Myocyte (in vitro differentiated cells): ENCODE data around the gene ZNF740. TPM values are rescaled to one million over a fixed set of nuclear protein-coding genes. Genes with fewer than 3 reads are reported as not detected.
A peak's percentile ranks its signal among the peaks of the same experiment; 100 is the strongest.
"Not testable (repeated sequence)": the region's sequence is repeated elsewhere in the genome, so short reads cannot be mapped to it uniquely, and the experiment has no call there.

ENCODE experiments used
- DNase-seq: peaks from one replicate; pipeline ENCODE4 v3.0.0-alpha.2; 2012; ENCODE audit warnings: low read depth
- total RNA-seq: library from RNA; depleted of rRNA; stranded (reverse); fragments of >200 nt; gene quantifications from 2 replicates; pipeline ENCODE4 v1.2.3, GENCODE V29; 2014

Gene ZNF740
- total RNA-seq, 1 donor from 2014 or later: 9.2 TPM

DNA sequence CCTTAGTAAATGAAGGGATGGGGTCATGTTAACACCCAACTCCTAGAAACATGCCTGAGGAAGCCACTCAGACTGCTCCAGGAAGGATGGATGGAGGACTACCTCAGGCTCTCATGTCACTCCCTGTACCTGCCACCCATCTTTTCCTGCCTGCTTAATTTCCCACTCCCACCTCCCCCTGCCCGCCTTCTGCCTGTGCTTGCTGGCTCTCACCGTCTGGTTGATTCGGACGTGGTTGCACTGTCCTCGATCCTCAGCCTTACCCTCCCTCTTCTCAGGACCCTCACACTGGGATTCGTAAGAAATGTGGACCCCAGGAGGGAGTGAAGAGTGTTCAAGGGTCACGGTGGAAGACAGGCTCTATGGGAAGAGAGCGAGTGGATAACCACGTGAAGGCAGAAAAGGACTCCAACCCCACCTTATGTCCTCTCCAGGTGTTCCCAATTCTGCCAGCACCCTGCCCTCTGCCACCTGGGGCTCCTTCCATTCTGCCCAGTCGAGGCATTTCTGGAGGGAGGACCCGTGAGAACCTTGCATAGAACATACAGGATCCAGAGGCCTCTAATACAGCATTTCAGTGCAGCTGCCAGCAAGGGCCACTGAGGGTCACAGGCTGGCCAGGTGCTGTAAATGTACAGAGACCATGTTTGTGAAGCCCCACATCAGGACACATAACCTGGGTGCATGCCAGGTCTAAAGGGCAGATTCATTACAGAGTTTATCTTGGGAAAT lies 13.6 kb downstream of the ZNF740 start:
- DNase-seq: no peak

DNA sequence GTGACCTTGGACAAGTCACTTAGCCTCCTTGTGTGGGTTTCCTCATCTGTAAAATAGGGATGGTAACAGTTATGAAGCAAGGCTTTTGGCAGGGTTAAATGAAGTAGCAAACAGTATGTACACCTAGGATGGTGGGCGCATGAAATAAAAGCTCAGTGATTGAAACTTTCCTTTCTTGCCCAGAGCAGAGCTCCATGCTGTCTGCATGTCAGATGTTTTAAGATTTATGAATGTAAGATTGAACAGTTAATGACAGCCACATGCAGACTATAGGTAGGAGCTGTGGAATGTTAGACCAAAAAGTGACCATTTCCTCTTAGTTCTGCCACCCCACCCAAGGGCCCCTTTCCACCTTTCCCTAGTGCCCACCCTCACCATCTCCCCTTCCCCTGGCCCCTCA lies 14.5 kb downstream of the ZNF740 start:
- DNase-seq: no peak

DNA sequence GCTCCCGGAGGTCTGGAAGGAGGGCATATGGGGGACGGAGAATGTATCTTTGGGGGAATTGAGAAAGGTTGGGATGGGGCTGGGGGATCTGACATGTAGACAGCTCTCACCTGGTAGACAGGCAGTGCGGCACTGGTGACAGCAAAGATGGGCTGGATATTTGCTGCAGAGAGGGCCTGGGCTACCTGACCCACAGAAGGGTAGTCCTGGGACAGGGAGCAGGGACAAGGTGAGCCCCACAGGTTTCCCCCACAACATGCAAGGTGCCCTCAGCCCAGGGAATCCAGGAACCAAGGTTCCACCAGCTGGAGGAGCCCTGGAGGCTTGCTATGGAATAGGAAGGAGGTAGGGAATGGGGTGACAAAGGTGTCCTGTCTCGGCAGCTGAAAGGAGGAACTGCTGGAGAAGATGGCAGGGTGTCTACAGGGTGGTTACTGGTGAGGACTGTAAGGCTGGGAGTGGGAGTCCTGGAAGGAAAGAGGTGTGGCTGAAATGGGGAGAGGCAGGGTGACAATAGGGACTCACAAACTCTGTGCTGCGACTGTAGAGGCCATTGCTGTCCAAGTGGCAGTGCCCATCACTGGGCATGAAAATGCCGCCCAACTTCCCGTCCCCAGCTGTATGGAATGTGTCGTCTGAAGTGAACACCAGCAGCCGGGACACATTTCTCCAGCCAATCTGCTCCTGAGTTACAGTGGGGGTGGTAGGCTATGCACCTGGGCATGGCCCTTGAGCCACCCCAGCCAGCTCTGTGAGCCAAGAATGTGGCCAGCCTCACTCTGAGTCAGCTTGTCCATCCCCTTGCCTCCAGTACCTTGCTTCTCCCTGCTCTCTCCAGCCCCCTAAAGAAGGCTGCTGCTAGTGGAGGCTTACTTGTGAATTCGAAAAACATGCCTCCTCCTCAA lies 15.2 kb downstream of the ZNF740 start:
- no peak for DNase-seq

DNA sequence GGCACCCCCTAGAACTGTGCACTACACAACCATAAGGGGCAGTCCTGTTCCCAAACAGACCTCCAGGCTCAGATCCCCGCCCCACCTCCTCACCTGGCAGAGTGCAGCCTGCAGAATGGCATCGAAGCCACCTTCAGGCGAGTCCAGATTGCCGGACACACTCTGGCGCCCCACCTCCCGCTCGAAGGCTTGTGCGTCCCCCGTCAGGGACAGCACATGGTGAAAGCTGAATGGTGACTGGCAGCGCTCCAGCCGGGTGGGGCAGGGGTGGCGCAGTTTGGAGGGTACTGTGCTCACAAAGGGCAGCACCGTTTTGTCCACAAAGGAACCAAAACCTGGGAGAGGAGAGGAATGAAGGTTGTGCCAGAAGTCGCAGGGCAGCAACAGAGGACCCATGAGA lies 16.0 kb downstream of the ZNF740 start:
- no peak for DNase-seq

DNA sequence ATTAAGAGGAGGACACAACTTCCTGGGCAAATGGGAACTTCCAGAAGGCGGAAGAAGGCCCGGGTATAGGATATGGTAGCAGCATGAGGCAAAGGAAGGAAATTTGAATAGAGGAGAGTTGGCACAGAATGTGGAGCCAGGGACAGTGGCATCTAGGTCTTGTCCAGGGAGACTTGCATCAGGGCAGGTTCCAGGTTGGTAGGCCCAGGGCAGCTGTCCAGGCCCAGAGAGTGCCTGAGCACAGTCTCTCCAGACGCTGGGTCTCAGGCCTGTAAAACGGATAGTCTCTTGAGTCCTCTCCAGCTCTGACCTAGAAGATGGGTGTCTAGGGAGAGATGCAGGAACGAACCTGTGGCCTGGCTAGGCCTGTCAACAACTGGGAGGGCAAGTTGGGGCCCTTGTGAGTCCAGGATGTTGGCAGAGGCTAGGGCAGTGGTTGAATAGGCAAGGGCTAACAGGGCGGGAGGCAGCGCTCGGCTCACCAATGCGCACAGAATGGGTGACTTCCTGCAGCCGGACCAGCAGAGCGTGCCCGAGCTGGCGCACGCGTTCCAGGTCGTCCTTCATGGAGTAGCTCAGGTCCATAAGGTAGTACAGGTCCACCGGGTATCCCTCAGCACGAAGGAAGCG lies 16.6 kb downstream of the ZNF740 start:
- DNase-seq: no peak

DNA sequence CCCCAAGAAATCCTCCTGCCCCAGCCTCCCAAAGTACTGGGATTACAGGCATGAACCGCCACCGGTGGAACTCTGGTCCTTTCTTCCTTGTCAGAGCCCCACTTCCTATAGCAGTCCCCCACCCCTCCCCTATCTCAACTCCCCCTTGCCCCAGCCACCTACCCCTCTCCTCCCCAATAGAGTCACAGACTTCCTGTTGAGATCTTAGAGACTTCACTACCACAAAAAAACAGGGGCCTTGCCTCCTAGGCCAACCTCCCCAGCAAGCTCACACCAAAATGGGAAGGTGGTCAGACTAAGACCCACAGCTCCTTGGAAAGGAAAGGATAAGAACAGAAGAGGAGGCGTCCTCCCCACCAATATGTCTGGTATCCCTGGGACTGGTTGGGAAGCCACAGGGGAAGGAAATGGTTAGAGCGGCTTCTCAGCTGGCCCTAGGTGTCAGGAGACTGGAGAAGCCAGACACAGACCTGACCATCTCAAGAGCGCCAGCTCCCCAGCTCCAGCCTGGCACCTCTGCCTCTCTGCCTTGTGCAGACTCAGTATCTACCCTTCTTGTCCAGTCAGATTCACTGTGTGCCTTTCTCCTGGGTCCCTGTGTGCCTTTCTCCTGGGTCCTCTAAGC lies 18.1 kb downstream of the ZNF740 start:
- DNase-seq: no peak

DNA sequence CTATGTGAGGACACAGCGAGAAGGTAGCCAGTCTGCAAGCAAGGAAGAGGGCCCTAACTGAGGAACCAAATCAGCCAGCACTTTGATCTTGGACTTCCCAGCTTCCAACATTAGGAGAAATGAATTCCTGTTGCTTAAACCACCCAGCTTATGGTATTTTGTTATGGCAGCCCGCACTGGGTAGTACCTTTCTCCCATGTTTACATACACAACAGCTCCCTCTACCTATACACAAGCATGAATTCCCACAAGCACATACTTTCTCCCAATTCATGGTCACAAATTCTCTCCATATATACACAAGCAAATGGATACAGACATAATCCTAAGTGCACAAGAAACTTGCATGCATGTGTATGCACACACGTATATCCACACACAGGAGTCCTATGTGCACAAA lies 19.2 kb downstream of the ZNF740 start:
- no peak for DNase-seq

DNA sequence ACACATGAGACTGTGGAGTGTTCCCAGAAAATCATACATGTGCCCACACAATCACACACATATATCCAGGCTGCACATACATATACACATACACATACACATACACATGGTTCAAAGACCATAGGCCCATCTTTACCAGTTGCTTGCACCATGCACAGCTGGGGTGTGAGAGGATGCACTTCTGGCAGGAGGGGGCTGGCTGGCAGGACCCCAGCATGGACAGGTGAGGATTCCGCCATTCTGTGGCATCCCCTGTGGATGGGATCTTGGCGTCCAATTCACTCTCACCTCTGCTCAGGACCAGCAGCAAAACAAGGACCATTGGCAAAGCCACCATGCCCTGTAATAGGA lies 19.6 kb downstream of the ZNF740 start:
- DNase-seq: no peak

DNA sequence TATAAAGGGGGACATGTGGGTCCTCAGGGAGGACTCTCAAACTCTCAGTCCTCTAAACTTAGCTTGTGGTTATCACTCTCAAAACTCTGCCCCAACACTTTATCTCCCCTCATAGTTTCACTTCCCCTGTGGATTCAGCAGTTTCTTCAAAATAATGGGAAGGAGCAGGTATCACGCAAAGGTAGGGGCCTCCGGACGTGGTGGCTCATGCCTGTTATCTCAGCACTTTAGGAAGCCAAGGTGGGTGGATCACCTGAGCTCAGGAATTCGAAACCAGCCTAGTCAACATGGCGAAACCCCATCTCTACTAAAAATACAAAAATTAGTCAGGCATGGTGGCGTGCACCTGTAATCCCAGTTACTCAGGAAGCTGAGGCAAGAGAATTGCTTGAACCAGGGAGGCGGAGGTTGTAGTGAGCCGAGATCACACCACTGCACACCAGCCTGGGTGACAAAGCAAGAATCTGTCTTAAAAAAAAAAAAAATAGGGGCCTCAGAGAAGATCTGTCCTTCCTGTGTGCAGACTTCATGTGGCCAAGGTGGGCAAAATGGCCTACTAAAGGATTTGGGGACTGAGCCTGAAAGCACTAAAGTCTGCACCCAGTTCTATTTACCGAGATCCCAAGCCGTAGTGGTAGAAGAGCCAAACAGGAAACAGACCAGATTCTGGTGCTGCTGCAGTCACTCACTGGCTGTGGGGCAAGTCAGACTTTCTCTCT lies 20.1 kb downstream of the ZNF740 start:
- DNase-seq: no peak

DNA sequence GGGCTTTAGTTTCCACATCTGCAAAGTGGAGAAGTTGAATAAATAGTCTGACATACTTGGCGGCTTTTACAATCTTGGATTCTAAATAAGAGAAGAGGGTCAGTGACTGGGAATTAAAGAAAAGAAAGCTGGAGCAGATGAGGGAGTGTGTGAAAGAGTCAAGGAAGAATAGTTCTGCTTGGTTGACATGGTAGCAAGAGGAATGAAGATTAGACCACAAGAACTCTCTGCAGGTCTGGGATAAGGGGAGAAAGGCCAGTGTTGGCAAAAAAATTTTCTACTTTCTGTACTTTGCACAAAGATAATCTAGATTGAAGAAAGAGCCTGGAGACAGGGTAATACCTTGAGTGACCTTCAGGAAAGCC lies 20.6 kb downstream of the ZNF740 start:
- DNase-seq: no peak

DNA sequence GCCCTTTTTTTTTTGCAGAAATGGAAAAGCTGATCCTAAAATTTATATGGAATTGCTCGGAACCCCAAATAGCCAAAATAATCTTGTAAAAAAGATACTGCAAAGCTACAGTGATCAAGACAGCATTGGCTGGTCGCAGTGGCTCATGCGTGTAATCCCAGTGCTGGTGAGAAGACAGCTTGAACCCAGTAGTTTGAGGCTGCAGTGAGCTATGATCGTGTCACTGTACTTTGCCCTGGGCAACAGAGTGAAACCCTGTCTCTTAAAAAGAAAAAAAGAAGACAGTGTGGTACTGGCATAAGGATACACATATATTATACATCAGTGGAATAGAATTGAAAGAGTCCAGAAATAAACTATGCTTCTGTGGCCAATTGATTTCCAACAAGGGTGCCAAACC lies 21.1 kb downstream of the ZNF740 start:
- no peak for DNase-seq

DNA sequence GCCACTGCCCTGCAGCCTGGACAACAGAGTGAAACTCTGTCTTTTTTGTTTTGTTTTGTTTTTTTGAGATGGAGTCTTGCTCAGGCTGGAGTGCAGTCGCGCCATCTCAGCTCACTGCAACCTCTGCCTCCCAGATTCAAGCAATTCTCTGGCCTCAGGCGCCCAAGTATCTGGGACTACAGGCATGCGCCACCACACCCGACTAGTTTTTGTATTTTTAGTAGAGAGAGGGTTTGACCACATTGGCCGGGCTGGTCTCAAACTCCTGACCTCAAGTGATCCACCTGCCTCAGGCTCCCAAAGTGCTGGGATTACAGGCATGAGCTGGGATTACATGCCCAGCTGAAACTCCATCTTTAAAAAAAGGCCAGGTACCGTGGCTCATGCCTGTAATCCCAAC lies 21.8 kb downstream of the ZNF740 start:
- DNase-seq: not testable (repeated sequence)

DNA sequence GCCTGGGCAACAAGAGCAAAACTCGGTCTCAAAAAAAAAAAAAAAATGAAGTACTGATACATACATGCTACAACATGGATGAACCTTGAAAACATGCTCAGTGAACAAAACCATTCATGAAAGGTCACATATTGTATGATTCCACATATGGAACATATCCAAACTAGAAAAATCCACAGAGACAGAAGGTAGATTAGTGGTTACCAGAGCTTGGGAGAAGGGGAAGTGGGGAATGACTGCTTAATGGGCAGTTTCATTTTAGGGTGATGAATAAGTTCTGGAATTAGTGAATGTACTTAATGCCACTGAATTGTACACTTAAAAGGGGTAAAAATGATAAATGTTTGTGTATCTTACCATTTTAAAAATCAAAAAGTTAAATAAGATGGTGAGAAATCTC lies 23.8 kb downstream of the ZNF740 start:
- DNase-seq: no peak

DNA sequence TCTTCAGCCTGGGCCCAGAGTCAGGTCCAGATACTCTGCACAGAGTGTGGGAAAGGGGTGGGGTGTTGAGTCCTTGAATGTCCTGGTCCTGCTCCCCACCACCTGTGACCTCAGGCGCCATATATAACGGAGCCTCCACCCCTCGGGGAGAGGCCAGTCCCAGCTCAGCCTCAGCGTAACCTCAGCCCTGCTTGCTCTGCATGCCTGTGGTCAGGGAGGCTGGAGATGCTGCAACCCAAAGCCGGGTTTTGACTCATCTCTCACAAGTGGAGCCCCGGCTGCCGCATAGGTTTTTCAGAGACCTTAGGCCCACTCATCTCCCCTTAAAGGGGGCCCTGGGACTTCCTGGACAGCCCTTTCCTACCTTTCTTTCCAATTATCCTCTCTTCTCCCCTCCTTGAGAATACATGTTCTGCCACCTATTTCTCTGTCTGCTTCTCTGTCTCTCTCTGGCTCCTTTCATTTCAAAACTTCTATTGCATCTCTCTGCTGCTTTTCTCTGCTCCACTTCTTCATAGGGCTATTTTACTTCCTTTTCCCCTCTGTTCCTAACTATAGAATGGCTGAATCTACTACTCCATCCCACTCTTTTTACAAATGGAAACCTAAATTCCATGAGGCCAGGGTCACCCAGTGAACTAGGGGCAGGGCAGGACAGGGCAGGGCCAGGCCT lies 25.4 kb downstream of the ZNF740 start:
- DNase-seq: peak; percentile 96

DNA sequence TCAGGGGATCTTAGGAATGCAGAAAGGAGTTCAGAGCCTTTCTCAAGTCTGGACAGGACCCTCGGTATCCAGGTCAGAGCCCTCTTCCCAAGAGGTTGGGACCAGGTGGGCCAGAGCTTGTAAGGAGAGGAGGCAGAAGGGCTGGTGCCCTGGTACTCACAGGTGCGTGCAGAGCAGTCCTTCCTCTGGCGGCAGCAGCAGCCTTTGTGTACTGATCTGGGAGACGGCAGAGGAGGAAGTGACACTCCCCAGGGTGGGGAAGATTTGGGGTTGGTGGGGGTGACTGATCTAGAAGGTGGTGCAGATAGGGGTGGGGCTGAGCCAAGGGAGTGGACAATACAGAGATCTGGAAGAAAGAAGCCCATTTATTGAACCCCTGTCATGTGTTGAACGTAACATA lies 26.5 kb downstream of the ZNF740 start, which contains the start of gene ITGB7:
Gene ITGB7 (minus strand): TSS at position 210 of the 400 bp plus-strand sequence. CDS start 6,808 bp downstream, outside the sequence.
- no peak for DNase-seq

DNA sequence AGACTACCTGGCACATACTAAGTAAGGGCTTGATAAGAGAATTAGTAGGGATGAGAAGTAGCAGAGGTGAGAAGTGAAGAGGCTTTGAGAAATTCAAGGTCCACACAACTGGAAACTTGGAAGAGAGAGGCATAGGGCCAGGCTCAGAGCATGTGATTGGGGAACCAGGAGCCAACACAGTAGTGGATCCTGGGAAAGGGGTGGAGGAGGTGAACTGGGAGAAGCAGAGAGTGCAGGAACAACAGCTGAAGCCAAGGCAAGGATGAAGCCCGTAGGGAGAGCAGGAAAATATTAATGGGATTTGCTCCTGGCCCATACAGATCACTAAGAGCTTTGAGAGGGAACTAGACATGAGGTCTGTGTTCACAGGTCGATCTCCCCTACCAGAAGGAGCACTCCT lies 27.9 kb downstream of the ZNF740 start:
- DNase-seq: no peak

DNA sequence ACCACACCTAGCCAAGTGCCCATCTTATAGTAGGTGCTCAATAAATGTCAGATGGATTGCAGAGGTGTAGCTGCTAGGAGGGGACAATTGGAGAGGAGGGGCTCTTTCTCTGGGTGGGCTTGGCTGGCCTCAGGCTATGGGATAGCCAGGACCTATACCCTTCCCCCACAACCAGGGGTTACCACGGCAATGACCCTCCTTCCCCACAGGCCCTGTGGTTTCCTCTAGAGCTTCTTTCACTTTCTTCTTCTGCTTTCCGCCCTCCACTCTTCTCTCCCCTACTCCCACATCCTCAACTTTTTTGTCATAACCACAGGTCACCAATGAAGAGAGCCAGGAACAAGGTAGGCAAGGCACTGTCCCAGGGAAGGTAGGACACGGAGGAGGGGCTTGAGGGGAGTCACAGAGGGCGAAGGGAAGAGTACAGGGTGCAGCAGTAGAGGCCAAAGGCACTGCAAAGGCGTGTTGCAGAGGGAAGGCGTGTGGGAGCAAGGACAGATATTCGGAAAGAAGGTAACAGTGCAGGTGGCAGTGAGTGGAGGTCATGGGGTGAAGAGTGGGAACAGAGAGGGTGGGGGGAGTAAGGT lies 28.4 kb downstream of the ZNF740 start:
- no peak for DNase-seq

DNA sequence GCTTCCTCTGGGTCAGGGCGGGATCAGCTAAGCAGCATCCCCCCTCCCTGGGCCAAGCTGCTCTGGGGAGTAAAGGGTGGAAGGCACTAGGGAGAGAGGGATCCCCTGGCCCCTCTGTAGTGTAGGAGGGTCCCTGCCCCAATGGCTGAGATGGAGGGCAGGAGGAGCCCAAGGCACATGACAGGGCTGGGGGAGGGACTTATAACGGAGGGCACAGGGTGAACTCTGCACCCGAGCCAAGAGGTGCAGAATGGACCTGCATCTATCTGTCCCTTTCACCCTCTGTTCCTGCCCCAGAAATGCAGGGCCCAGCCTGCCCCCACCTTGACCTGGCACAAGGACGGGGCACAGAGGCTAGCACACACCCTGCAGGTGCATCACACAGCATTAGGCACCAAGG lies 30.3 kb downstream of the ZNF740 start:
- DNase-seq: no peak

DNA sequence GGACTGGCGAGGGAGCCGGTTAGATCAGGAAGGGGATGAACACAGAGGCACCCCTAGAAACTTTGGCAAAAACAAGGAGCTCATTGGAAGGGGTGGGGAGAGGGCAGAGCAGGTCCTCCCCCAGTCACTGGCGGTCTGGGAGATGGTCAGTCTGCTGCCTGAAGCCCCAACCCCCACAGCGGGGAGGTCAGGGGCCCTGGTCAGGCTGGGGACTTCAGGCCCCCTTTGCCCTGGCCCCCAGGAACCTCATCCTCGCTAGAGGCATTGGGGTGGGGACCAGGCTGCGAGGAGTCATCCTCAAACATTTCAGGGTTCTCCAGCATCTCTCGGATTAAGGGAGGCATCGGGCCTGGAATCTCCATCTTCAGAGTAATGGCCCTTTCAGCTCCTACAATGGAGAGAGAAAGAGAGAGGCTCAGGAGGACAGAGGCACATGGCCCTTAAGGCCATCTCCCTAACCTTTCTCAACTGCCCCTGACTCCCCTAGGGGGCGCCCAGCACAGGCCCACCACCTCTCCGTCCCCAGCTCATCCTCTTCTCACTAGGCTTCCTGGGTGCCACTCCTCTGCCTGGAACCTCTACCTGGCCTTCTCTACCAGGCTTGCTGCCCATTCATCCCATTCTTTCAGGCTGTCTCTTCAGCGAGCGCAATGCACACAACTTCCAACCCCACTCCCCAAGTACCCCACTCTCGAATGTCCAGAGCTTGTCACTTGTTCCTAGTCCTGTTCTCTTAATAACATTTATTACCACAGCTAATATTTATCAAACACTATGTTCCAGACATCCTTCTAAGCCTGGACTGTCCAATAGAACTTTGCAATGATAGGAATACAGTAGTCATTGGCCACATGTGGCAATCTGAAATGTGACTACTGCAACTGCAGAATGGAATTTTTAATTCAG lies 31.2 kb downstream of the ZNF740 start:
- no peak for DNase-seq
